OCI-LY3 (cell line): ENCODE data around the gene GALNTL6.
"Not testable (repeated sequence)": the region's sequence is repeated elsewhere in the genome, so short reads cannot be mapped to it uniquely, and the experiment has no call there.

Experiments used
- H2AFZ ChIP-seq: fragments of 200-600, 300-600 bp; shearing (Covaris generic); 2 replicates; pipeline ENCODE4 v1.6.0; 2014; ENCODE audit warnings: antibody characterized with exemption, low read depth, low read length
- H3K27ac ChIP-seq: fragments of 200-600, 300-600 bp; sonication (generic); 2 replicates; pipeline ENCODE4 v1.5.1; 2014; ENCODE audit warnings: mild to moderate bottlenecking, low read length, moderate library complexity, mixed read lengths
- H3K27me3 ChIP-seq: fragments of 200-600, 300-600 bp; sonication (generic); 2 replicates; pipeline ENCODE4 v1.6.1; 2014; ENCODE audit warnings: low read depth, low read length, mixed read lengths
- H3K36me3 ChIP-seq: fragments of 200-600, 300-600 bp; sonication (generic); replicated peaks from 2 replicates; pipeline ENCODE3; 2014; ENCODE audit warnings: low read depth, low read length, mixed read lengths
- H3K4me1 ChIP-seq: fragments of 300-600, 200-600 bp; sonication (generic); 2 replicates; pipeline ENCODE4 v1.6.1; 2014; ENCODE audit warnings: low read length, mixed read lengths
- H3K4me2 ChIP-seq: fragments of 200-600, 300-600 bp; sonication (generic); 2 replicates; pipeline ENCODE4 v1.6.1; 2014; ENCODE audit warnings: low read length, mixed read lengths
- H3K4me3 ChIP-seq: fragments of 300-600, 200-600 bp; sonication (generic); 2 replicates; pipeline ENCODE4 v1.5.1; 2014; ENCODE audit warnings: antibody characterized with exemption, mild to moderate bottlenecking, low read length, moderate library complexity
- H3K79me2 ChIP-seq: fragments of 300-600, 200-600 bp; shearing (Covaris generic); 2 replicates; pipeline ENCODE4 v1.6.1; 2014; ENCODE audit warnings: mild to moderate bottlenecking, low read length, mixed read lengths
- H3K9ac ChIP-seq: fragments of 300-600, 200-600 bp; shearing (Covaris generic); 2 replicates; pipeline ENCODE4 v1.6.0; 2014; ENCODE audit warnings: mild to moderate bottlenecking, low read length, moderate library complexity
- H3K9me3 ChIP-seq: fragments of 200-600, 300-600 bp; shearing (Covaris generic); 2 replicates; pipeline ENCODE4 v1.6.1; 2014; ENCODE audit warnings: low read length, mixed read lengths; ENCODE audit not compliant: insufficient read depth
- H4K20me1 ChIP-seq: fragments of 200-600, 300-600 bp; sonication (generic); 2 replicates; pipeline ENCODE4 v1.6.1; 2016; ENCODE audit warnings: low read length, mixed read lengths; ENCODE audit not compliant: insufficient read depth
- EZH2phosphoT487 ChIP-seq: fragments of 200-600 bp; shearing (Covaris generic); IDR thresholded peaks from 2 replicates; pipeline ENCODE4 v1.6.1; 2018; ENCODE audit warnings: antibody characterized with exemption, mixed run types, low read depth
- TF ChIP-seq, protein P1 (sequence below): fragments of 200-600, 300-600 bp; sonication (generic); IDR thresholded peaks from 2 replicates; pipeline ENCODE4 v1.5.1; 2014; ENCODE audit warnings: antibody characterized with exemption, low read length, low read depth

Gene GALNTL6

GRCh38 chr4:172897046-172897445 lies 1083.8 kb downstream of the GALNTL6 start:
- no peak overlapping the region for H3K9ac ChIP-seq
- no peaks in the 10 kb centered on the region for H3K79me2 ChIP-seq
- no peak overlapping the region for H3K27ac ChIP-seq
- H3K4me3 ChIP-seq, result no peak overlapping the region
- no peaks in the 10 kb centered on the region for H3K27me3 ChIP-seq
- TF ChIP-seq, protein P1, sequence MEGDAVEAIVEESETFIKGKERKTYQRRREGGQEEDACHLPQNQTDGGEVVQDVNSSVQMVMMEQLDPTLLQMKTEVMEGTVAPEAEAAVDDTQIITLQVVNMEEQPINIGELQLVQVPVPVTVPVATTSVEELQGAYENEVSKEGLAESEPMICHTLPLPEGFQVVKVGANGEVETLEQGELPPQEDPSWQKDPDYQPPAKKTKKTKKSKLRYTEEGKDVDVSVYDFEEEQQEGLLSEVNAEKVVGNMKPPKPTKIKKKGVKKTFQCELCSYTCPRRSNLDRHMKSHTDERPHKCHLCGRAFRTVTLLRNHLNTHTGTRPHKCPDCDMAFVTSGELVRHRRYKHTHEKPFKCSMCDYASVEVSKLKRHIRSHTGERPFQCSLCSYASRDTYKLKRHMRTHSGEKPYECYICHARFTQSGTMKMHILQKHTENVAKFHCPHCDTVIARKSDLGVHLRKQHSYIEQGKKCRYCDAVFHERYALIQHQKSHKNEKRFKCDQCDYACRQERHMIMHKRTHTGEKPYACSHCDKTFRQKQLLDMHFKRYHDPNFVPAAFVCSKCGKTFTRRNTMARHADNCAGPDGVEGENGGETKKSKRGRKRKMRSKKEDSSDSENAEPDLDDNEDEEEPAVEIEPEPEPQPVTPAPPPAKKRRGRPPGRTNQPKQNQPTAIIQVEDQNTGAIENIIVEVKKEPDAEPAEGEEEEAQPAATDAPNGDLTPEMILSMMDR, result no peak
- TF ChIP-seq EZH2phosphoT487, result no peak
- no peak overlapping the region for H3K4me2 ChIP-seq
- H3K9me3 ChIP-seq, result peaks cover 10% of the 10 kb centered on the region; the same call in 1 of the 2 replicates
- H4K20me1 ChIP-seq, result no peaks in the 10 kb centered on the region
- H3K36me3 ChIP-seq, result peaks cover 5% of the 10 kb centered on the region
- no peaks in the 10 kb centered on the region for H3K4me1 ChIP-seq
- H2AFZ ChIP-seq, result no peak overlapping the region

DNA sequence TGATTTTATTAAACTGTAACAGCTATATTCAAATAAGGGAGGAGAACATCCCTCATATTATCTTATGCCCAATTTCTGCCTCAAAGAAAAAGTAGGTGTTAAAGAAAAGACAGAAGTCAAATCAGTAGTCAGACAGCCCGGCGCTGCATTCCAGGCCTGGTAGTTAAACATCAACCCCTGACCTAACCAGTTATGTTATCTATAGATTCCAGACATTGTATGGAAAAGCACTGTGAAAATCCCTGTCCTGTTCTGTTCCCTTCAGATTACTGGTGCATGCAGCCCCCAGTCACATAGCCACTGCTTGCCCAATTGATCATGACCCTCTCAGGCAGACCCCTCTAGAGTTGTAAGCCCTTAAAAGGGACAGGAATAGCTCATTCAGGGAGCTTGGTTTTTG lies 1085.5 kb downstream of the GALNTL6 start:
- Histone ChIP-seq H3K36me3 (peaks cover 5% of the 10 kb centered on the region), H3K9me3 (peaks cover 10% of the 10 kb centered on the region; the same call in 1 of the 2 replicates), H4K20me1 (no peaks in the 10 kb centered on the region), H2AFZ (peak overlapping the region; percentile 24; the same call in 1 of the 2 replicates), H3K4me3 (no peak overlapping the region), H3K79me2 (no peaks in the 10 kb centered on the region), H3K27ac (no peak overlapping the region), H3K4me2 (no peak overlapping the region), H3K9ac (no peak overlapping the region), H3K4me1 (no peaks in the 10 kb centered on the region), H3K27me3 (no peaks in the 10 kb centered on the region)
- no peak for TF ChIP-seq EZH2phosphoT487

- Histone ChIP-seq H4K20me1 (no peaks in the 10 kb centered on the region), H3K9ac (no peak overlapping the region), H3K4me1 (no peaks in the 10 kb centered on the region), H3K4me3 (no peak overlapping the region), H3K36me3 (peaks cover 5% of the 10 kb centered on the region), H3K79me2 (no peaks in the 10 kb centered on the region), H3K9me3 (peaks cover 10% of the 10 kb centered on the region; the same call in 1 of the 2 replicates), H3K27me3 (no peaks in the 10 kb centered on the region), H3K4me2 (no peak overlapping the region), H2AFZ (no peak overlapping the region), H3K27ac (no peak overlapping the region)
- TF ChIP-seq, protein P1, result no peak
- no peak for TF ChIP-seq EZH2phosphoT487
Observed at GRCh38 chr4:172899861-172900260, 1086.7 kb downstream of the GALNTL6 start.

DNA sequence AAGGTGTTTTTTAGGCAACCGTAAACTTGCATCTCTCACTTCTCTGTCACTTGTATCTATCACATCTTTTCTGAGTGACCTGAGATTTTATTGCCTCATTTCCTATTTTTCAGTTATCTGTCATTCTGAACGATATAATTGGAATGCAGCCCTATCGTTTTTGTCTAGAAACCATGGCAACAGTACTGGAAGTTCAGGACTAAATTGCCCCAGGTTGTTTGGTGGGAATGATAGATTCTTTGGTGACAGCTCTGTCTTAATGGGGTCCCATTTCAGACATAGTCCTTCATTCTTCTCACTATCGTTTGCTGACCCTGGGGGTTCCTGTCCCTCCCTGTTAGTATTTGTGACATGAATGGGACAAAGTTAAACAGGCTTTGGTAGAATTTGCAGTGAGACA lies 1087.7 kb downstream of the GALNTL6 start:
- Histone ChIP-seq H3K4me2 (no peak overlapping the region), H3K4me1 (no peaks in the 10 kb centered on the region), H4K20me1 (no peaks in the 10 kb centered on the region), H3K4me3 (no peak overlapping the region), H2AFZ (0 out of 2 replicates have a peak overlapping the region, but pooled peaks have one; percentile 6), H3K27ac (no peak overlapping the region), H3K9ac (no peak overlapping the region), H3K36me3 (peaks cover 5% of the 10 kb centered on the region), H3K27me3 (no peaks in the 10 kb centered on the region), H3K79me2 (no peaks in the 10 kb centered on the region), H3K9me3 (peaks cover 4% of the 10 kb centered on the region; the same call in 1 of the 2 replicates)
- TF ChIP-seq, protein P1, result no peak
- no peak for TF ChIP-seq EZH2phosphoT487

DNA sequence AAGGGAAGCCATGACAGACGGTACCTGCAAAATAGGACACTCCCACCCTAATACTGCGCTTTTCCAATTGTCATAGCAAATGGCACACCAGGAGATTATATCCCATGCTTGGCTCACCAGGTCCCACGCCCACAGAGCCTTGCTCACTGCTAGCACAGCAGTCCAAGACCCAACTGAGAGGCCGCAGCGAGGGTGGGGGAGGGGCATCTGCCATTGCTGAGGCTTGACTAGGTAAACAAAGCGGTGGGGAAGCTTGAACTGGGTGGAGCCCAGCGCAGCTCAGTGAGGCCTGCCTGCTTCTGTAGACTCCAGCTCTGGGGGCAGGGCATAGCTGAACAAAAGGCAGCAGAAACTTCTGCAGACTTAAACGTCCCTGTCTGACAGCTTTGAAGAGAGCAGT lies 1099.3 kb downstream of the GALNTL6 start:
- not testable (repeated sequence) for H4K20me1 ChIP-seq, H3K4me1 ChIP-seq, H3K36me3 ChIP-seq, H3K9me3 ChIP-seq, H3K9ac ChIP-seq, H3K79me2 ChIP-seq, H3K27ac ChIP-seq, H2AFZ ChIP-seq, H3K4me2 ChIP-seq, H3K4me3 ChIP-seq, H3K27me3 ChIP-seq

GRCh38 chr4:172917403-172917802 lies 1104.2 kb downstream of the GALNTL6 start:
- H3K4me1 ChIP-seq, H3K36me3 ChIP-seq, H3K9ac ChIP-seq, H3K27me3 ChIP-seq, H2AFZ ChIP-seq, H4K20me1 ChIP-seq, H3K4me3 ChIP-seq, H3K27ac ChIP-seq, H3K79me2 ChIP-seq, H3K4me2 ChIP-seq, H3K9me3 ChIP-seq: not testable (repeated sequence)
